Activated CD8-positive, alpha-beta T cell treated with anti-CD3 and anti-CD28 coated beads for 36 hours (primary cell): ENCODE results near the gene SIRPA. TPM values are rescaled to one million over a fixed set of nuclear protein-coding genes. Genes with fewer than 3 reads are reported as not detected.

ENCODE experiments used
- ATAC-seq: fragments of 200-7000 bp; cut with Tn5 transposase; one replicate; pipeline ENCODE4 v1.10.0; 2021; ENCODE audit warnings: mild to moderate bottlenecking, moderate library complexity
- CTCF ChIA-PET: fragments of 350-600 bp; sonication (Branson Sonifier 250); formaldehyde crosslinking; loops from one replicate; lab custom pipeline; 2021; ENCODE audit warnings: antibody characterized with exemption; lab: Charles Lee
- POLR2A ChIA-PET: fragments of 350-600 bp; sonication (Branson Sonifier 250); formaldehyde crosslinking; loops from one replicate; lab custom pipeline; 2021; ENCODE audit warnings: antibody characterized with exemption; lab: Charles Lee
- DNase-seq: peaks from one replicate; pipeline ENCODE4 v3.0.0-alpha.2; 2020
- H3K27ac Mint-ChIP-seq: one replicate; pipeline ENCODE4 v1.8.0; 2021; ENCODE audit warnings: mild to moderate bottlenecking, mixed read lengths
- H3K27me3 Mint-ChIP-seq: one replicate; pipeline ENCODE4 v1.8.0; 2021; ENCODE audit warnings: mixed read lengths
- H3K36me3 Mint-ChIP-seq: one replicate; pipeline ENCODE4 v1.8.0; 2021; ENCODE audit warnings: low read depth, mixed read lengths
- H3K4me1 Mint-ChIP-seq: one replicate; pipeline ENCODE4 v1.8.0; 2021; ENCODE audit warnings: low read depth, mixed read lengths
- H3K4me3 Mint-ChIP-seq: one replicate; pipeline ENCODE4 v1.8.0; 2021; ENCODE audit warnings: mild to moderate bottlenecking, moderate library complexity, mixed read lengths
- H3K9me3 Mint-ChIP-seq: one replicate; pipeline ENCODE4 v1.8.0; 2021; ENCODE audit warnings: mixed read lengths
- intact Hi-C: fragments of 100-400 bp; cut with micrococcal nuclease; formaldehyde crosslinking; loops from one replicate; pipeline ENCODE4 v1.10.0; 2022
- total RNA-seq, 2 experiments: library from RNA; stranded (reverse); gene quantifications; one replicate each; pipeline ENCODE4 v1.2.3, GENCODE V29; 2021
- TF ChIP-seq, protein P1 (sequence below): fragments of 200-600 bp; IDR thresholded peaks from one replicate; pipeline ENCODE4 v1.8.0; 2022; ENCODE audit warnings: antibody characterized with exemption, mild to moderate bottlenecking

SIRPA gene
- total RNA-seq, 2 experiments from 2014 or later, result 0.09 TPM

DNA sequence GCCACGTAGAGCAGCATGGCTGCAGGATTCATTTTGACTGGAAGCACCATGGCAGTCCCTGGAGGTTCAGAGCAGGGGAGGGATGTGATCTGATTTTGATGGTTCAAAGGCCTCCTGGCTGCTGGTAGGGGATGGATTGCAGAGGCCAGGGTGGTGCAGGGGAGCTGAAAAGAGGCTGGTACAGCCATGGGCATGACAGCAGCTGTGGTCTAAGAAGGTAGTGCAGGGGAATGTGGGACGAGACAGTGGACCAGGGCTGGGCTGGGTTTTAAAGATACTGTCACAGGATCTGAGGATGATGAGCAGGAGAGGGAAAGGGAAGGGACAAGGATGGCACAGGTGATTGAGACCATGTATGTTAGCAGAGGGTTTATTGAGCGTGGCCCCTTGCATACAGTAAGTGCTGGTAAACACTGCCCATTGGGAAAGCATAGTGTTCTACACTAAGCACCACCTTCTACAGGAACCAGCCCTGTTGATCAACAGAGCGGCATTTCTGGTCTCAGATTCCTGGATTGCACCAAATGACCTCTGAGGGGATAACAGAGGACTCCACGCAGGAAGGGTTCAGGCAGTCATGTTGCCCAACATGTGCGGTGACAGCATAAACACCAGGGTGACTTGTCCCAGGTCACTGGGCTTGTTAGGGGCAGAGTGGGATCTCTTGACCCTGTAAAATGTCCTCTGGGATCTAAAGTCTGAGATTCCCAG is 14.5 kb upstream of the SIRPA start:
- ChIA-PET POLR2A (no interaction called here), CTCF (no interaction called here)
- Mint-ChIP-seq H3K27ac (no peak overlapping the region), H3K4me1 (no peaks in the 10 kb centered on the region), H3K36me3 (no peaks in the 10 kb centered on the region), H3K27me3 (peaks cover 3% of the 10 kb centered on the region), H3K4me3 (no peak overlapping the region), H3K9me3 (no peaks in the 10 kb centered on the region)
- intact Hi-C loops, result no loop called here
- DNase-seq (no peak), ATAC-seq (no peak)
- TF ChIP-seq, protein P1, sequence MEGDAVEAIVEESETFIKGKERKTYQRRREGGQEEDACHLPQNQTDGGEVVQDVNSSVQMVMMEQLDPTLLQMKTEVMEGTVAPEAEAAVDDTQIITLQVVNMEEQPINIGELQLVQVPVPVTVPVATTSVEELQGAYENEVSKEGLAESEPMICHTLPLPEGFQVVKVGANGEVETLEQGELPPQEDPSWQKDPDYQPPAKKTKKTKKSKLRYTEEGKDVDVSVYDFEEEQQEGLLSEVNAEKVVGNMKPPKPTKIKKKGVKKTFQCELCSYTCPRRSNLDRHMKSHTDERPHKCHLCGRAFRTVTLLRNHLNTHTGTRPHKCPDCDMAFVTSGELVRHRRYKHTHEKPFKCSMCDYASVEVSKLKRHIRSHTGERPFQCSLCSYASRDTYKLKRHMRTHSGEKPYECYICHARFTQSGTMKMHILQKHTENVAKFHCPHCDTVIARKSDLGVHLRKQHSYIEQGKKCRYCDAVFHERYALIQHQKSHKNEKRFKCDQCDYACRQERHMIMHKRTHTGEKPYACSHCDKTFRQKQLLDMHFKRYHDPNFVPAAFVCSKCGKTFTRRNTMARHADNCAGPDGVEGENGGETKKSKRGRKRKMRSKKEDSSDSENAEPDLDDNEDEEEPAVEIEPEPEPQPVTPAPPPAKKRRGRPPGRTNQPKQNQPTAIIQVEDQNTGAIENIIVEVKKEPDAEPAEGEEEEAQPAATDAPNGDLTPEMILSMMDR, result no peak

DNA sequence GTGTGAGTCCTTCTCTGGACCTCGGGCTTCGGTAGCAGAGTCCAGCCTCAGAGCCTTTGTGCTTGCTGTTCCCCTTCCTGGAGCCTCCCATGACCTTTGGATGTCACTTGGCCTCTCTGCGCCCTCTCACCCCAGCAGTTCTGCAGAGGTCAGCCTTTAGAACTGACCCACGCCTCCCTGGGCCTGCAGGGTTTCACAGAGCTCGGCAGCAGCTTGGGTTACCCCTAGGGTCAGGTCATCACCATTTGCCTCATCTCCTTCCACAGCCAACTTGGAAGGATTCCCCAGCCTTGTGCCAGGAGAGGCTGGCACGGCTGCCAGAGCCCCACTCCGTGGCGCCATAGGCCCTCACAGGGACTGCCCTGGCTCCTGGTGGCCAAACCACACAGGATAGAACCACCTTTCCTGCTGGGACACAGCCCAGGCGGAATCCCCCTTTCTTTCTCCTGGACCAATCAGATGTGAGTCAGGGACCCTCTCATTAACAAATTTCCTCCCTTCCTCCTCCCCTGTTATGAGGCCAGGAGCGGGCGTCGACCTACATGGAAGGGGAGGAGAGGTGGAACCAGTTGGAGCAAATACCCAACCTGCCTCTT is 13.9 kb upstream of the SIRPA start:
- no peaks in the 10 kb centered on the region for H3K4me1 Mint-ChIP-seq
- CTCF ChIA-PET, result no interaction called here
- no peaks in the 10 kb centered on the region for H3K36me3 Mint-ChIP-seq
- no peak overlapping the region for H3K4me3 Mint-ChIP-seq
- H3K27me3 Mint-ChIP-seq, result peaks cover 3% of the 10 kb centered on the region
- no peak for ATAC-seq
- no peaks in the 10 kb centered on the region for H3K9me3 Mint-ChIP-seq
- intact Hi-C loops, result no loop called here
- TF ChIP-seq, protein P1, result no peak
- no peak for DNase-seq
- POLR2A ChIA-PET, result no interaction called here
- H3K27ac Mint-ChIP-seq, result no peak overlapping the region

DNA sequence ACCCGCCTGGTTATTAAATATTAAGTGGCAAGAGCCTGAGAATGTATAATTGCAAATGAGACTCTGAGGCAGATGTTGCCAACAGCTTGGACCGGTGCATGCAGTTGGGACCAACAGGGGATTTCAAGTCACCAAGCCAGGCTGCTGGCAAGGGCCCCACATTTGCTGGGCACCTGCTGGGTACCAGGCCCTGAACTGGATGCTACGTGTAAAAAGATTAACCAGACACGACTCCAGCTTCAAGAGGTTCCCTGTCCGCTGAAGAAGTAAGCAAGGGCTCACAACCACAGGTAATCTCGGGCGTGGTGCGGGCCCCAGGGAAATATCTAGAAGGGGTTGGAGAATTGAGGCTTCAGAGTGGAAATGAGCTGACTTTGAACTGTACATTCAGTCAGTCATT is 13.2 kb upstream of the SIRPA start:
- DNase-seq, result no peak
- Mint-ChIP-seq H3K4me1 (no peaks in the 10 kb centered on the region), H3K27ac (no peak overlapping the region), H3K4me3 (no peak overlapping the region), H3K36me3 (no peaks in the 10 kb centered on the region), H3K27me3 (peaks cover 3% of the 10 kb centered on the region), H3K9me3 (no peaks in the 10 kb centered on the region)
- TF ChIP-seq, protein P1, result no peak
- intact Hi-C loops, result no loop called here
- ChIA-PET CTCF (no interaction called here), POLR2A (no interaction called here)
- ATAC-seq, result no peak

DNA sequence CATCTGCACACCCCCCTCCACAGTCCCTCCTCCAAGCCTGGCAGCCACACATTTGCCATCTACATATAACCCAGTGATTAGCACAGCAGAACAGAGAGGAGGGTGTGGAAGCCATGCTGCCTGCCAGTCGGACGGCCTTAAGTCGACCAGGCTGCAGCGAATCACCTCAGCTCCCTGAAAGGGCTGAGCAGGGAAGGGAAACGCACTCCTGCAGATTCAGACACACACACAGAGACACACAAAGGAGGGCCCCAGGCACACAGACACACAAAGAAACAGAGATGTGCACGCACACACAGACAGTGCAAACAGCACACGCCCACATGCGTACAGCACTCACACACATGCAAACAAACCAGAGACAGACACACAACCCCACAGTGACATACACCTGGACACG is 11.2 kb upstream of the SIRPA start:
- H3K4me1 Mint-ChIP-seq, result no peaks in the 10 kb centered on the region
- no peaks in the 10 kb centered on the region for H3K9me3 Mint-ChIP-seq
- no peaks in the 10 kb centered on the region for H3K36me3 Mint-ChIP-seq
- no peak for DNase-seq
- intact Hi-C loops, result no loop called here
- POLR2A ChIA-PET, result no interaction called here
- TF ChIP-seq, protein P1, result no peak
- H3K4me3 Mint-ChIP-seq, result no peak overlapping the region
- no peak for ATAC-seq
- no peak overlapping the region for H3K27ac Mint-ChIP-seq
- CTCF ChIA-PET, result no interaction called here
- peaks cover 8% of the 10 kb centered on the region for H3K27me3 Mint-ChIP-seq

DNA sequence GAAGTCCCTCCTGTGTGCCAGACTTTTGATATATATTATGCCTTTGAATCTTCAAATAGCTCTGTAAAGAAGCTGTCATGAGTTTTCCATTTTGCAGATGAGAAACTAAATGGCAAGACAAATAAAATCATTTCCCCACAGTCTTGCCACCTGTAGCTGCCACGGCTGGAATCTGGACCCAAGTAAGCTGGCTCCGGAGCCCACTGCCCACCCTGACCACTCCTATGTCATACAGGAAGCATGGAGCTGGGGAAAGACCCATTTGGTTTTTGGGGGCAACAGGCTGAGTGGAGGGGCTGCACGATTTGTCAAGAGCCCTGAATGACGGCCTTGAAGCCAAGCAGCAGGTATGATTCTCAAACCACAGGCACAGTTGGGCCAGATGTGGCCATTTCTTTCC is 10.0 kb upstream of the SIRPA start:
- intact Hi-C loops, result no loop called here
- ChIA-PET CTCF (no interaction called here), POLR2A (no interaction called here)
- H3K9me3 Mint-ChIP-seq, result no peaks in the 10 kb centered on the region
- H3K4me3 Mint-ChIP-seq, result no peak overlapping the region
- DNase-seq, result no peak
- H3K4me1 Mint-ChIP-seq, result no peaks in the 10 kb centered on the region
- TF ChIP-seq, protein P1, result no peak
- H3K27me3 Mint-ChIP-seq, result peaks cover 8% of the 10 kb centered on the region
- no peak for ATAC-seq
- no peaks in the 10 kb centered on the region for H3K36me3 Mint-ChIP-seq
- H3K27ac Mint-ChIP-seq, result no peak overlapping the region
